MM.1S (cell line): Measurements from ENCODE around the gene TEKT3.

Source experiments
- DNase-seq: peaks from one replicate; pipeline ENCODE4 v3.0.0-alpha.2; 2015
- H2AFZ ChIP-seq: fragments of 300-600 bp; sonication (generic); 2 replicates; pipeline ENCODE4 v1.6.0; 2016; ENCODE audit warnings: antibody characterized with exemption, low read length
- H3F3A ChIP-seq: fragments of 300-600 bp; sonication (generic); 2 replicates; pipeline ENCODE4 v1.6.1; 2016; ENCODE audit warnings: mild to moderate bottlenecking, antibody characterized with exemption, low read length, moderate library complexity, mixed read lengths; ENCODE audit not compliant: insufficient read depth
- H3K27ac ChIP-seq: fragments of 300-600 bp; sonication (generic); 2 replicates; pipeline ENCODE4 v1.5.1; 2016; ENCODE audit warnings: mild to moderate bottlenecking, low read length
- H3K27me3 ChIP-seq: fragments of 300-600 bp; sonication (generic); replicated peaks from 2 replicates; pipeline ENCODE4 v1.6.0; 2016; ENCODE audit warnings: low read length; ENCODE audit not compliant: insufficient read depth
- H3K36me3 ChIP-seq: fragments of 300-600 bp; sonication (generic); replicated peaks from 2 replicates; pipeline ENCODE4 v1.6.1; 2016; ENCODE audit warnings: mild to moderate bottlenecking, low read length, mixed read lengths; ENCODE audit not compliant: insufficient read depth
- H3K4me1 ChIP-seq: fragments of 300-600 bp; sonication (generic); 2 replicates; pipeline ENCODE4 v1.6.1; 2016; ENCODE audit warnings: low read length, mixed read lengths
- H3K4me2 ChIP-seq: fragments of 300-600 bp; sonication (generic); 2 replicates; pipeline ENCODE4 v1.6.0; 2016; ENCODE audit warnings: low read depth, low read length
- H3K4me3 ChIP-seq: fragments of 300-600 bp; sonication (generic); 2 replicates; pipeline ENCODE4 v1.5.1; 2016; ENCODE audit warnings: low read length, mixed read lengths
- H3K79me2 ChIP-seq: fragments of 300-600 bp; sonication (generic); 2 replicates; pipeline ENCODE4 v1.6.1; 2016; ENCODE audit warnings: mixed run types, low read length, mixed read lengths
- H3K9ac ChIP-seq: fragments of 300-600 bp; sonication (generic); 2 replicates; pipeline ENCODE4 v1.6.1; 2016; ENCODE audit warnings: low read length, mixed read lengths
- H3K9me2 ChIP-seq: fragments of 300-600 bp; sonication (generic); replicated peaks from 2 replicates; pipeline ENCODE4 v1.6.1; 2016; ENCODE audit warnings: mild to moderate bottlenecking, low read length, mixed read lengths; ENCODE audit not compliant: insufficient read depth
- H3K9me3 ChIP-seq: fragments of 300-600 bp; sonication (generic); replicated peaks from 2 replicates; pipeline ENCODE4 v1.6.1; 2016; ENCODE audit warnings: mild to moderate bottlenecking, low read length, mixed read lengths; ENCODE audit not compliant: insufficient read depth
- H4K20me1 ChIP-seq: fragments of 300-600 bp; sonication (generic); 2 replicates; pipeline ENCODE4 v1.6.1; 2016; ENCODE audit warnings: mild to moderate bottlenecking, low read length, moderate library complexity, mixed read lengths; ENCODE audit not compliant: insufficient read depth
- CTCF ChIP-seq: fragments of 300-600 bp; sonication (generic); IDR thresholded peaks from 2 replicates; pipeline ENCODE4 v1.5.1; 2016; ENCODE audit warnings: antibody characterized with exemption, low read length, mixed read lengths
- EZH2 ChIP-seq: fragments of 300-600 bp; sonication (generic); optimal IDR thresholded peaks from 2 replicates; pipeline ENCODE3; 2017; ENCODE audit warnings: low read depth, mild to moderate bottlenecking, antibody characterized with exemption, low read length, mixed read lengths
- EZH2phosphoT487 ChIP-seq: fragments of 300-600 bp; sonication (generic); IDR thresholded peaks from 2 replicates; pipeline ENCODE4 v1.6.1; 2018; ENCODE audit warnings: antibody characterized with exemption, low read length

Gene TEKT3

DNA sequence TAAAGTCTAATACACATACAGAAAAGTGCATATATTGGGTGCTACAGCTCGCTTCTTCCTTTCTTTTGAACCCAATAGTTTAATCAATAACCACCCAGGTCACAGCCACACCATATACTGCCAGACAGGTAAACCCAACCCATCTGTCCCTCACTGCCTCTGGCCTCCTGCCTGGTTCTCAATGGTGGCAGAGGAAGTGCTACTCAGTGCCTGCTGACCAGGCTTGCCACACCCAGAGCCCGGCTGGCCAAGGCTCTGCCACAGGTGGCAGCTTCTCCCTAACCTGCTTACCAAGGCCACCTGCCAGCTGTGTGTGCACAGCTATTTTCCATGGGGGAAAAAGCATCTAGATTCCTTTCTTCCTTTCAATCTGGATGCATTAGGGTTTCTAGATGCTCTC, 76.9 kb downstream of the TEKT3 start:
- Histone ChIP-seq H3F3A (no peaks in the 10 kb centered on the region), H3K27ac (no peak overlapping the region), H3K79me2 (no peaks in the 10 kb centered on the region), H3K4me1 (no peaks in the 10 kb centered on the region), H3K27me3 (no peaks in the 10 kb centered on the region), H3K9ac (no peak overlapping the region), H3K4me3 (no peak overlapping the region), H3K9me3 (no peaks in the 10 kb centered on the region), H3K9me2 (no peaks in the 10 kb centered on the region), H4K20me1 (no peaks in the 10 kb centered on the region), H3K4me2 (no peak overlapping the region), H2AFZ (no peak overlapping the region), H3K36me3 (no peaks in the 10 kb centered on the region)
- DNase-seq = no peak
- TF ChIP-seq EZH2 (no peak), CTCF (no peak), EZH2phosphoT487 (no peak)

GRCh38 chr17:15263680-15264079, 77.7 kb downstream of the TEKT3 start:
- DNase-seq = no peak
- Histone ChIP-seq H2AFZ (no peak overlapping the region), H3K36me3 (no peaks in the 10 kb centered on the region), H3K27ac (no peak overlapping the region), H3K4me3 (no peak overlapping the region), H3K4me2 (no peak overlapping the region), H3F3A (no peaks in the 10 kb centered on the region), H3K9ac (no peak overlapping the region), H3K4me1 (no peaks in the 10 kb centered on the region), H3K9me3 (no peaks in the 10 kb centered on the region), H3K9me2 (no peaks in the 10 kb centered on the region), H4K20me1 (no peaks in the 10 kb centered on the region), H3K27me3 (no peaks in the 10 kb centered on the region), H3K79me2 (no peaks in the 10 kb centered on the region)
- TF ChIP-seq CTCF = no peak
- TF ChIP-seq EZH2phosphoT487 = no peak
- no peak for TF ChIP-seq EZH2

DNA sequence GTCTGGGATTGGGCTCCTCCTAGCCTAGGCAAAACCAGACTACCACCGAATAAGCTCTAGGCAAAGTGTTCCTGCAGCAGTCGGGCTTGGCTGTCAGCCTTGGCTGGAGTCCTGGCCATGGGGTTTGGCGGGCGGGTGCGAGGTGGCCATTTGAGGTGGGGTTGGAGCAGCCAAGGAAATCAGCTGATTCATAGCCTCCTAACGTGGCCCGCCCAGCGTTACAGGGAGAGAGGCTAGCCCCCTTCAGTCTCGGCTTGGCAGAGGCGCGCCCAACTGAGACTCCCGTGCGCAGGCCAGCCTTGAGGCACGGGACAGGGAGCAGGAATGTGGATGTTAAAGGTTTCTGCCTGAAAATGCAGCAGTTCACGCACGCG, 78.2 kb downstream of the TEKT3 start:
- no peak overlapping the region for H3K4me3 ChIP-seq
- H3K79me2 ChIP-seq = no peaks in the 10 kb centered on the region
- no peaks in the 10 kb centered on the region for H3K27me3 ChIP-seq
- no peaks in the 10 kb centered on the region for H4K20me1 ChIP-seq
- no peaks in the 10 kb centered on the region for H3K4me1 ChIP-seq
- H3F3A ChIP-seq = no peaks in the 10 kb centered on the region
- no peak for TF ChIP-seq CTCF
- no peaks in the 10 kb centered on the region for H3K36me3 ChIP-seq
- no peak for DNase-seq
- H3K9me3 ChIP-seq = no peaks in the 10 kb centered on the region
- no peak overlapping the region for H3K4me2 ChIP-seq
- H2AFZ ChIP-seq = no peak overlapping the region
- no peak overlapping the region for H3K27ac ChIP-seq
- no peaks in the 10 kb centered on the region for H3K9me2 ChIP-seq
- no peak overlapping the region for H3K9ac ChIP-seq
